PC-9 (cell line): ENCODE measurements around the gene MTRF1.

Experiments
- EZH2 ChIP-seq: fragments of 200-600 bp; sonication (generic); IDR thresholded peaks from 2 replicates; pipeline ENCODE4 v1.8.0; 2017; ENCODE audit warnings: antibody characterized with exemption, low read depth
- TF ChIP-seq, protein P1 (sequence below): fragments of 200-600 bp; sonication (generic); conservative IDR thresholded peaks from 2 replicates; pipeline ENCODE4 v1.6.1; 2017; ENCODE audit warnings: mixed run types, antibody characterized with exemption, mild to moderate bottlenecking, moderate library complexity

DNA sequence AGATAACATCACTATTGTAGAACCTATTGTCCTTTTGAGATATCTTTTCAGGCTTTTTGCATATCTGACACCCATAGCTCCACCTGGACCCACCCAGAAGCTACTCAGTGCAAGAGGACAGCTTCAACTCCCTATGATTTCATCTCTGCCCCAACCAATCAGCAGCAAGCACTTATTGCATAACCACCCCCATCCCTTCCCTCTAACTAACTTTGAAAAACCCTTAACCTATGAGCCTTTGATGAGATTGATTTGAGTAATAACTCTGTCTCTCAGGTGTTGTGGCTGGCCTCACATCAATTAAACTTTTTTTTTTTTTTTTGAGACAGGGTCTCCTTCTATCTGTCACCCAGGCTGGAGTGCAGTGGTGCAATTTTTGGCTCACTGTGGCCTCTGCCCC lies 13.4 kb upstream of the MTRF1 start:
- TF ChIP-seq, protein P1, sequence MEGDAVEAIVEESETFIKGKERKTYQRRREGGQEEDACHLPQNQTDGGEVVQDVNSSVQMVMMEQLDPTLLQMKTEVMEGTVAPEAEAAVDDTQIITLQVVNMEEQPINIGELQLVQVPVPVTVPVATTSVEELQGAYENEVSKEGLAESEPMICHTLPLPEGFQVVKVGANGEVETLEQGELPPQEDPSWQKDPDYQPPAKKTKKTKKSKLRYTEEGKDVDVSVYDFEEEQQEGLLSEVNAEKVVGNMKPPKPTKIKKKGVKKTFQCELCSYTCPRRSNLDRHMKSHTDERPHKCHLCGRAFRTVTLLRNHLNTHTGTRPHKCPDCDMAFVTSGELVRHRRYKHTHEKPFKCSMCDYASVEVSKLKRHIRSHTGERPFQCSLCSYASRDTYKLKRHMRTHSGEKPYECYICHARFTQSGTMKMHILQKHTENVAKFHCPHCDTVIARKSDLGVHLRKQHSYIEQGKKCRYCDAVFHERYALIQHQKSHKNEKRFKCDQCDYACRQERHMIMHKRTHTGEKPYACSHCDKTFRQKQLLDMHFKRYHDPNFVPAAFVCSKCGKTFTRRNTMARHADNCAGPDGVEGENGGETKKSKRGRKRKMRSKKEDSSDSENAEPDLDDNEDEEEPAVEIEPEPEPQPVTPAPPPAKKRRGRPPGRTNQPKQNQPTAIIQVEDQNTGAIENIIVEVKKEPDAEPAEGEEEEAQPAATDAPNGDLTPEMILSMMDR = no peak
- TF ChIP-seq EZH2 = no peak
